ENCODE measurements around the gene PIBF1. TPM values are rescaled to one million over a fixed set of nuclear protein-coding genes. Genes with fewer than 3 reads are reported as not detected.
"Not testable (repeated sequence)": the region's sequence is repeated elsewhere in the genome, so short reads cannot be mapped to it uniquely, and the experiment has no call there.

Gene PIBF1
- total and polyA plus RNA-seq, 5 donors from 2014 or later, result 13.6 to 34.1 (median 19.8) TPM

DNA sequence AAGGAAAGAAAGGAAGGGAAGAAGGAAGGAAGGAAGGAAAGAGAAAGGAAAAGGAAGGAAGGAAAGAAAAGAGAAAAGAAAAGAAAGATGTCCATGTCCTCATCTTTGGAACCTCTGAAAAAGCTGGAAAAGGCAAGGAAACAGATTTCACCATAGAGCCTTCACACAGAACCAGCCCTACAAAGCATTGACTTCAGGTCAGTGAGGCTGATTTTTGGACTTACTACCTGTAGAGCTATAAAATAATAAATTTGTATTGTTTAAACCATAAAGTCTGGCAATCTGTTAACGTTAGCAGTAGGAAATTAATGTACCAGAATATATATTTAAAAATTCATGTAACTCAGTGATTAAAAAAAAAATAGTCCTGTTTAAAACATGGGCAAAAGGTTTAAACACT, 130.0 kb downstream of the PIBF1 start:
- Histone ChIP-seq H3K36me3 (ENCODE audit: control insufficient read depth, insufficient read depth, low read length) (peaks cover 29% of the 10 kb centered on the region), H3K4me3 (ENCODE audit: low read depth, low read length) (no peak overlapping the region), H3K27me3 (ENCODE audit: control insufficient read depth, insufficient read depth, low read length) (no peaks in the 10 kb centered on the region), H3K4me1 (ENCODE audit: control insufficient read depth, insufficient read depth, low read length, poor library complexity, severe bottlenecking) (no peaks in the 10 kb centered on the region), H3K9me3 (ENCODE audit: control insufficient read depth in 2 of 2, low read length in 2 of 2) (no peaks in the 10 kb centered on the region), H3K27ac (ENCODE audit: insufficient read depth, low read length, poor library complexity, severe bottlenecking) (no peak overlapping the region)
- no peak for DNase-seq
- Mint-ChIP-seq H3K36me3 (peaks cover 44% of the 10 kb centered on the region), H3K27ac (no peak overlapping the region), H3K4me3 (no peak overlapping the region), H3K27me3 (no peaks in the 10 kb centered on the region), H3K9me3 (peaks cover 0 to 1% (median 0%) of the 10 kb centered on the region in 7 donors), H3K4me1 (peaks cover 0 to 2% (median 0%) of the 10 kb centered on the region in 4 donors)
- no peak for ATAC-seq (ENCODE audit: low read depth in 2 of 2)

DNA sequence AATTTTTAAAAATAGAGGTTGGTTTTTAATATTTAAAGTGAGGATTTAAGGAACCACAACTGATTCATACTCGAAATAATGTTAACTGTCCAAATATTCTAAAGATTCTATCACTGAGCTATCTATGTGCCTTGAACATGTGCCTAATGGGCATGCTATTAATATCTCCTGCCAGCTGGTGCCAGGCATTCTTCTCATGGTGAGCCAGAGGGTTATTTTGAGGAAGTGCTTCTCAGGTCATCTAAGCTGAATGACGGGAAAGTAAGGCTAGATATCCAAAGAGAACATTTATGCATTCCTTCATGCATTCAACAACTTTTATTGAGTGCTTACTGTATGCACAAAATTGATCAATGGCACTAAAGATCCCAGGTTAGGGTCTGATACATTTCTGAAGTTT, 138.2 kb downstream of the PIBF1 start:
- Mint-ChIP-seq H3K36me3 (peaks cover 14% of the 10 kb centered on the region), H3K27me3 (no peaks in the 10 kb centered on the region), H3K4me1 (peaks cover 5 to 9% (median 5%) of the 10 kb centered on the region in 4 donors), H3K4me3 (no peak overlapping the region), H3K27ac (no peak overlapping the region), H3K9me3 (no peaks in the 10 kb centered on the region)
- H3K36me3 ChIP-seq (ENCODE audit: control insufficient read depth, insufficient read depth, low read length), result peaks cover 21% of the 10 kb centered on the region
- no peaks in the 10 kb centered on the region for H3K9me3 ChIP-seq (ENCODE audit: control insufficient read depth in 2 of 2, low read length in 2 of 2)
- no peak for DNase-seq
- H3K27me3 ChIP-seq (ENCODE audit: control insufficient read depth, insufficient read depth, low read length), result no peaks in the 10 kb centered on the region
- no peak for ATAC-seq (ENCODE audit: low read depth in 2 of 2)
- no peak overlapping the region for H3K4me3 ChIP-seq (ENCODE audit: low read depth, low read length)
- no peak overlapping the region for H3K27ac ChIP-seq (ENCODE audit: insufficient read depth, low read length, poor library complexity, severe bottlenecking)
- peaks cover 4% of the 10 kb centered on the region for H3K4me1 ChIP-seq (ENCODE audit: control insufficient read depth, insufficient read depth, low read length, poor library complexity, severe bottlenecking)

DNA sequence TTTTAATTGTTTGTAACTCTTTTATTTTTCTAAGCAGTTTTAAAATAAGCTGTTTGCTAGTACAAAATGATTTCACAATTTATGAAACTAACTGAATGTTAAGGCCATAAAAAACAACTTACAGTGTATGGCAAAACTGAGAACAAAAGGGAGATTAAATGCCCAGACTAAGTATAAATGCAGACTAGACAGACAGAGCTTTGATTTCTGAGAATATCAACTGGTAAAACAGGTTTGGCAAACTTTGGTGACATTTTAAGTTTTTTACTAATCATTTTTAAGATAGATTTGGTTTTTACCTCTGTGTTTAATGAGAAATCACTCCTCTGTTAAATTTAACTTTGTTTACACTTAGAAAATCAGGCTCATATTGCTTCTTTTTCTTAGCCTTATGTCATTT, 149.4 kb downstream of the PIBF1 start:
- Histone ChIP-seq H3K36me3 (ENCODE audit: control insufficient read depth, insufficient read depth, low read length) (peaks cover 30% of the 10 kb centered on the region), H3K27me3 (ENCODE audit: control insufficient read depth, insufficient read depth, low read length) (no peaks in the 10 kb centered on the region), H3K9me3 (ENCODE audit: control insufficient read depth in 2 of 2, low read length in 2 of 2) (no peaks in the 10 kb centered on the region), H3K4me1 (ENCODE audit: control insufficient read depth, insufficient read depth, low read length, poor library complexity, severe bottlenecking) (no peaks in the 10 kb centered on the region), H3K27ac (ENCODE audit: insufficient read depth, low read length, poor library complexity, severe bottlenecking) (no peak overlapping the region), H3K4me3 (ENCODE audit: low read depth, low read length) (no peak overlapping the region)
- H3K27me3 Mint-ChIP-seq, result no peaks in the 10 kb centered on the region
- no peak overlapping the region for H3K4me3 Mint-ChIP-seq
- no peak for DNase-seq
- peaks cover 47% of the 10 kb centered on the region for H3K36me3 Mint-ChIP-seq
- ATAC-seq (ENCODE audit: low read depth in 2 of 2), result no peak
- H3K4me1 Mint-ChIP-seq, result peaks cover 0 to 5% (median under 1%) of the 10 kb centered on the region in 4 donors
- peak overlapping the region in 1 of 3 donors; percentile 46 for H3K27ac Mint-ChIP-seq
- peaks cover 0 to 7% (median 0%) of the 10 kb centered on the region in 7 donors for H3K9me3 Mint-ChIP-seq

DNA sequence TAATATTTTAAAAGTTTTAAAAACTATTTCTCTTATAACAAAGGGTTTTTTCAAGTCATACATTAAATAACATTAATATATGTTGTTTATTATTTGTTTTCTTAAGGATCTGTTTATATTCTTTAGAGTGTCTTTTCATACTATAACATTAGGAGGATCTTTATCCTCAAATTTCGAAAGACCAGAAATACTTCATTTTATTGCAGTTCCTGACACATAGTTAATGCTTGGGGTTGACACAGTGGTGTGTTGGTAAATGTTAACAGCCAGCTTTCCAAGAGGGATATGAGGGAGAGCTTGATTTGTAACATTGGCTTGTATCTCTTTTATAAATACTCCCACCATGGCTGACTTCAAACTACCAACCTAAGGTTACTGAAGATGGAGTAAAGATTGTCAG, 150.3 kb downstream of the PIBF1 start:
- no peak overlapping the region for H3K4me3 Mint-ChIP-seq
- peaks cover 32% of the 10 kb centered on the region for H3K36me3 ChIP-seq (ENCODE audit: control insufficient read depth, insufficient read depth, low read length)
- no peaks in the 10 kb centered on the region for H3K27me3 Mint-ChIP-seq
- no peak for ATAC-seq (ENCODE audit: low read depth in 2 of 2)
- no peak overlapping the region for H3K4me3 ChIP-seq (ENCODE audit: low read depth, low read length)
- no peak for DNase-seq
- peaks cover 46% of the 10 kb centered on the region for H3K36me3 Mint-ChIP-seq
- H3K9me3 Mint-ChIP-seq, result peaks cover 0 to 7% (median 0%) of the 10 kb centered on the region in 7 donors
- no peak overlapping the region for H3K27ac Mint-ChIP-seq
- no peaks in the 10 kb centered on the region for H3K9me3 ChIP-seq (ENCODE audit: control insufficient read depth in 2 of 2, low read length in 2 of 2)
- no peaks in the 10 kb centered on the region for H3K27me3 ChIP-seq (ENCODE audit: control insufficient read depth, insufficient read depth, low read length)
- no peak overlapping the region for H3K27ac ChIP-seq (ENCODE audit: insufficient read depth, low read length, poor library complexity, severe bottlenecking)
- H3K4me1 ChIP-seq (ENCODE audit: control insufficient read depth, insufficient read depth, low read length, poor library complexity, severe bottlenecking), result no peaks in the 10 kb centered on the region
- H3K4me1 Mint-ChIP-seq, result peaks cover 0 to 5% (median 1%) of the 10 kb centered on the region in 4 donors

DNA sequence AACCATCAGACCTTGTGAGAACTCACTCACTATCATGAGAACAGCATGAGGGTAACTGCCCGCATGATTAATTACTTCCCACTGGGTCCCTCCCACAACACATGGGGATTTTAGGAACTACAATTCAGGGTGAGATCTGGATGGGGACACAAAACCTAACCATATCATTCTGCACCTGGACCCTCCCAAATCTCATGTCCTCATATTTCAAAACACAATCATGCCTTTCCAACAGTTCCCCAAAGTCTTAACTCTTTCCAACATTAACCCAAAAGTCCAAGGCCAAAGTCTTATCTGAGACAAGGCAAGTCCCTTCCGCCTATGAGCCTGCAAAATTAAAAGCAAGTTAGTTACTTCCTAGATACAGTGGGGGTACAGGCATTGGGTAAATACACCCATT, 164.3 kb downstream of the PIBF1 start:
- H3K27me3 Mint-ChIP-seq; ATAC-seq (ENCODE audit: low read depth in 2 of 2); H3K4me3 ChIP-seq (ENCODE audit: low read depth, low read length); H3K27me3 ChIP-seq (ENCODE audit: control insufficient read depth, insufficient read depth, low read length); H3K9me3 ChIP-seq (ENCODE audit: control insufficient read depth in 2 of 2, low read length in 2 of 2); H3K36me3 ChIP-seq (ENCODE audit: control insufficient read depth, insufficient read depth, low read length); H3K27ac Mint-ChIP-seq; H3K27ac ChIP-seq (ENCODE audit: insufficient read depth, low read length, poor library complexity, severe bottlenecking); H3K4me3 Mint-ChIP-seq; H3K4me1 Mint-ChIP-seq; H3K4me1 ChIP-seq (ENCODE audit: control insufficient read depth, insufficient read depth, low read length, poor library complexity, severe bottlenecking); H3K9me3 Mint-ChIP-seq; DNase-seq: not testable (repeated sequence)
- peaks cover 66% of the 10 kb centered on the region for H3K36me3 Mint-ChIP-seq

DNA sequence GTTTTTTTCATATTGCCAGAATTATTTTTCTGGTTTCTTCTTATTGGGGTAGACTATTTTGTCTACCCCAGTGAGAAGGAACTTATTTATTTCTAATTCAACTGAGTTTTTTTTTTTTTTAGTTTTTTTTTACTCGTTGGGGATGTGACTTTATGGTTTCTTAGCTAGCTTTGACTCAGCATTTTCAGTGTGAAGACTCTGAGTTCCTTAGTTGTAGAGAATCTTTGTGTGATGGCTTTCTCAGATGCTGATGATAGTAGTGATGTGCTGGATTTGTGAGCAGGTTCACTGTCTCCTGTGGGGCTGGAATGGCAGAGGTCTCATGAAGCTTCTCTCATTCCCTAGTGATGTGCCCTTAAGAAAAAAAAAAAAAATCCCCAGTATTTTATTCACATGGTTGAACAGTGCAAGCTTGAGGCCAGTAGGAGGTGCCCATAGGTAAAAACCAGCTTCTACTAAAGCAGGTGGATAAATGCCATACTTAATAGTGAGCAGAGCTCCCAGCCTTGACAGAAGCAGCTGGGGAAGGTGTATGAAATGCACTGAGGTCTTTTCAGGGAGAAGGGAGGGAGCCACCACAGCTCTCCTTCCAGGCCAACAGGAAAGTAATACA, 170.7 kb downstream of the PIBF1 start:
- peaks cover 51% of the 10 kb centered on the region for H3K36me3 Mint-ChIP-seq
- no peaks in the 10 kb centered on the region for H3K27me3 Mint-ChIP-seq
- H3K9me3 ChIP-seq (ENCODE audit: control insufficient read depth in 2 of 2, low read length in 2 of 2), result no peaks in the 10 kb centered on the region
- H3K27ac Mint-ChIP-seq, result no peak overlapping the region
- H3K27ac ChIP-seq (ENCODE audit: insufficient read depth, low read length, poor library complexity, severe bottlenecking), result no peak overlapping the region
- peaks cover 0 to 21% (median 2%) of the 10 kb centered on the region in 4 donors for H3K4me1 Mint-ChIP-seq
- ATAC-seq (ENCODE audit: low read depth in 2 of 2) (no peak), DNase-seq (peak in 1 of 3 donors; percentile 26)
- no peak overlapping the region for H3K4me3 ChIP-seq (ENCODE audit: low read depth, low read length)
- no peaks in the 10 kb centered on the region for H3K27me3 ChIP-seq (ENCODE audit: control insufficient read depth, insufficient read depth, low read length)
- H3K9me3 Mint-ChIP-seq, result peaks cover 0 to 2% (median 0%) of the 10 kb centered on the region in 7 donors
- peaks cover 10% of the 10 kb centered on the region for H3K36me3 ChIP-seq (ENCODE audit: control insufficient read depth, insufficient read depth, low read length)
- no peak overlapping the region for H3K4me3 Mint-ChIP-seq
- no peaks in the 10 kb centered on the region for H3K4me1 ChIP-seq (ENCODE audit: control insufficient read depth, insufficient read depth, low read length, poor library complexity, severe bottlenecking)

DNA sequence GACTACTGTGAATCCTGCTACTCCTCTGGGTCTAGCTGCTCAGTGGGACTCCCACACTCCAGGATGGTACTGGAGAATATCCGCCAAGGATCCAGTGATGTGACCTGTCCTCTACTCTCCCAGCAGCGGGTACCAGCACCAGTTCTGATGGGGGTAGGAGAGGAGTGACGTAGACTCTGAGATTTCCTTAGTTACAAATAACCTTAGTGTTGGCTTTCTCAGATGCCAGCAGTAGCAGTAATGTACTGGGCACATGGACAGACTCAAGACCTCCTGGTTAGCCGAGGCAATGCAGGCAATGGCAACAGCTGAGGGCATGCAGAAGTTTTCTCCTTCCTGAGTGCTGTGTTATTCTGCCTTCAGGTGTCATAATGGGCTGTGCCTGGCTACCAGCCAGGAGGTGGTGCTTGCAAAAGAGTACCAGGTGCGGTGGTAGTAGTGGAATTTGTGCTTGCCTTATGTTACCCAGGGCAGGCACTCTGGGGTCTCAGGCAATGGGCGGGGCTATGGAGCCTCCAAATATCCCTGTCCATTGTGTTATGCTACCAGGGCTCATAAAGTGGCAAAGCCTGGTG, 171.5 kb downstream of the PIBF1 start:
- DNase-seq (no peak), ATAC-seq (ENCODE audit: low read depth in 2 of 2) (no peak)
- H3K27me3 Mint-ChIP-seq, result no peaks in the 10 kb centered on the region
- peaks cover 0 to 21% (median 2%) of the 10 kb centered on the region in 4 donors for H3K4me1 Mint-ChIP-seq
- no peak overlapping the region for H3K4me3 ChIP-seq (ENCODE audit: low read depth, low read length)
- no peak overlapping the region for H3K27ac ChIP-seq (ENCODE audit: insufficient read depth, low read length, poor library complexity, severe bottlenecking)
- H3K36me3 Mint-ChIP-seq, result peaks cover 44% of the 10 kb centered on the region
- H3K27me3 ChIP-seq (ENCODE audit: control insufficient read depth, insufficient read depth, low read length), result no peaks in the 10 kb centered on the region
- H3K4me1 ChIP-seq (ENCODE audit: control insufficient read depth, insufficient read depth, low read length, poor library complexity, severe bottlenecking), result no peaks in the 10 kb centered on the region
- no peak overlapping the region for H3K4me3 Mint-ChIP-seq
- H3K9me3 Mint-ChIP-seq, result peaks cover 0 to 2% (median 0%) of the 10 kb centered on the region in 7 donors
- H3K27ac Mint-ChIP-seq, result no peak overlapping the region
- H3K9me3 ChIP-seq (ENCODE audit: control insufficient read depth in 2 of 2, low read length in 2 of 2), result no peaks in the 10 kb centered on the region
- H3K36me3 ChIP-seq (ENCODE audit: control insufficient read depth, insufficient read depth, low read length), result peaks cover 10% of the 10 kb centered on the region

DNA sequence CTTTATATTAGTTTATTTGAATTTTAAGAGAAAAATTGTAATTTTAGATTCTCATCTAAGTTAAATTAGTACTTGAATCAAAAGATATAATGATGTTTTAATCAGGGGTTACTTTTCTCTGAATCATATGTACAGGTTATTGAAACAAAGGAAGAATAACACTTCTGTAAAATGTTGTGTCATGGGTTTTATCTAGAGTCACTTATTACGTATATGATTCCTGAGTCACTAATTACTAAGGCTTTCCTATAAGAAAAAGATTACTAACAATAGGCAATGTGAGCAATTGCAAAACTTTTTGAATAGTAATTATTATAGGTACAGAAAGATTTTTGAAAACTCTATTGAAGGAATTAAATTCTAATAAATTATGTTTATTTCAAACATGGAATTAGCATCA, 177.7 kb downstream of the PIBF1 start:
- H3K27ac Mint-ChIP-seq, result no peak overlapping the region
- no peaks in the 10 kb centered on the region for H3K27me3 Mint-ChIP-seq
- ATAC-seq (ENCODE audit: low read depth in 2 of 2) (no peak), DNase-seq (no peak)
- H3K4me3 Mint-ChIP-seq, result no peak overlapping the region
- Histone ChIP-seq H3K27me3 (ENCODE audit: control insufficient read depth, insufficient read depth, low read length) (no peaks in the 10 kb centered on the region), H3K27ac (ENCODE audit: insufficient read depth, low read length, poor library complexity, severe bottlenecking) (no peak overlapping the region), H3K36me3 (ENCODE audit: control insufficient read depth, insufficient read depth, low read length) (peaks cover under 1% of the 10 kb centered on the region), H3K4me3 (ENCODE audit: low read depth, low read length) (no peak overlapping the region), H3K9me3 (ENCODE audit: control insufficient read depth in 2 of 2, low read length in 2 of 2) (no peaks in the 10 kb centered on the region), H3K4me1 (ENCODE audit: control insufficient read depth, insufficient read depth, low read length, poor library complexity, severe bottlenecking) (no peaks in the 10 kb centered on the region)
- H3K36me3 Mint-ChIP-seq, result peaks cover 32% of the 10 kb centered on the region
- peaks cover 0 to 13% (median 3%) of the 10 kb centered on the region in 4 donors for H3K4me1 Mint-ChIP-seq
- peaks cover 0 to 2% (median 0%) of the 10 kb centered on the region in 7 donors for H3K9me3 Mint-ChIP-seq

Data from CD4-positive, CD25-positive, alpha-beta regulatory T cell (primary cell).